ENCODE data around the gene DPP7. TPM values are rescaled to one million over a fixed set of nuclear protein-coding genes. Genes with fewer than 3 reads are reported as not detected.

DPP7 gene
- total and polyA plus RNA-seq, 2 of the 4 experiments (the other 2 are of a cell fraction) = 14.9 to 76.4 TPM

DNA sequence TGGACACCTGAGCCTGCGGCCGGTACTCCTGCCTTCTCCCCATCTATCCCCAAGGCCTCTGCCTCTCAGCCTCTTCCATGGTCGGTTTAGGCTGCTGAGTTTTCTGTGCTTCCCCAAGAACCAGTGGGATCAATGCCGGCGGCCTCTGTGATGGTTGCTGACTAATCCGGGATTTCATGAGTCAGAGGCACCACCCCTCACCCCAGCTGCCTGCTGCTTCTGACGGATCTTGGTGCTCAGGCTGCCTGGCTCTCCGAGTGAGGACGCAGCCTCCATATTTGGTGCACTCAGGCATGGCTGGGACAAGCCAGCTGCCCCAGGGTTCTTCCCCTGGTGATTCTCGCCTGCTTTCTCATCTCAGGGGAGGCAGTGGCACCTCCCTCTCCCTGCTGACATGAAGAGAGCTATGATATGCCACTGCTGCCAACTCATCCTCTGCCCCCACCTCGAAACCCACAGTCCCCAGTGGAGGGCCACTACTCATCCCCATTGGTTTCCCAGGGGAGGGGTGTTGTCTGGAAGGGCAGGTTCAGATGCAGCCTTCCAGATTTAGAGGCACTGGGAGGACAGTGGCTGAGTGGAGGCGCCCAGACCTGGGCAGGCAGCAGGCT, 31.0 kb downstream of the DPP7 start:
- CTCF ChIA-PET = interaction anchor here (0.9 to 1.1 kb wide), 2 partner anchors 19 to 153 kb away, joined by 3 read pairs; no protein-coding TSS in a partner anchor
- BruUV-seq (replicated peaks) = no TSS peak
- POLR2A ChIA-PET (ENCODE audit: unreplicated experiment) = no interaction called here
- TF ChIP-seq CHD1 (IDR thresholded peaks at IDR 0.05; ENCODE audit: low read depth, low read length) = no peak
- peak; percentile 97 for TF ChIP-seq FOS (IDR thresholded peaks at IDR 0.05; ENCODE audit: low read depth, low read length)
- TF ChIP-seq CEBPB (IDR thresholded peaks at IDR 0.05; ENCODE audit: low read depth, low read length) = no peak
- TF ChIP-seq SMC3 (IDR thresholded peaks at IDR 0.05; ENCODE audit: low read depth, low read length) = no peak
- TF ChIP-seq MAZ (IDR thresholded peaks at IDR 0.05; ENCODE audit: borderline replicate concordance, low read depth, low read length) = peak; percentile 21; the same call in 1 of the 2 replicates
- TF ChIP-seq POLR2A (IDR thresholded peaks at IDR 0.05; ENCODE audit: low read depth, low read length) = no peak; the same call in 1 of the 2 replicates
- no peak for TF ChIP-seq RAD21 (IDR thresholded peaks at IDR 0.05; ENCODE audit: low read length)
- peak; percentile 61; the same call in 1 of the 2 replicates for TF ChIP-seq MXI1 (IDR thresholded peaks at IDR 0.05; ENCODE audit: borderline replicate concordance, low read depth, low read length)
- TF ChIP-seq, protein P1, sequence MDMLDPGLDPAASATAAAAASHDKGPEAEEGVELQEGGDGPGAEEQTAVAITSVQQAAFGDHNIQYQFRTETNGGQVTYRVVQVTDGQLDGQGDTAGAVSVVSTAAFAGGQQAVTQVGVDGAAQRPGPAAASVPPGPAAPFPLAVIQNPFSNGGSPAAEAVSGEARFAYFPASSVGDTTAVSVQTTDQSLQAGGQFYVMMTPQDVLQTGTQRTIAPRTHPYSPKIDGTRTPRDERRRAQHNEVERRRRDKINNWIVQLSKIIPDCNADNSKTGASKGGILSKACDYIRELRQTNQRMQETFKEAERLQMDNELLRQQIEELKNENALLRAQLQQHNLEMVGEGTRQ (IDR thresholded peaks at IDR 0.05; ENCODE audit: low read depth, low read length) = no peak
- peak; percentile 7; the same call in 1 of the 2 replicates for TF ChIP-seq NFE2L2 (IDR thresholded peaks at IDR 0.05; ENCODE audit: low read depth, low read length)
- TF ChIP-seq RCOR1 (IDR thresholded peaks at IDR 0.05; ENCODE audit: insufficient replicate concordance, low read length) = peak; percentile 59
- TF ChIP-seq, protein P2, sequence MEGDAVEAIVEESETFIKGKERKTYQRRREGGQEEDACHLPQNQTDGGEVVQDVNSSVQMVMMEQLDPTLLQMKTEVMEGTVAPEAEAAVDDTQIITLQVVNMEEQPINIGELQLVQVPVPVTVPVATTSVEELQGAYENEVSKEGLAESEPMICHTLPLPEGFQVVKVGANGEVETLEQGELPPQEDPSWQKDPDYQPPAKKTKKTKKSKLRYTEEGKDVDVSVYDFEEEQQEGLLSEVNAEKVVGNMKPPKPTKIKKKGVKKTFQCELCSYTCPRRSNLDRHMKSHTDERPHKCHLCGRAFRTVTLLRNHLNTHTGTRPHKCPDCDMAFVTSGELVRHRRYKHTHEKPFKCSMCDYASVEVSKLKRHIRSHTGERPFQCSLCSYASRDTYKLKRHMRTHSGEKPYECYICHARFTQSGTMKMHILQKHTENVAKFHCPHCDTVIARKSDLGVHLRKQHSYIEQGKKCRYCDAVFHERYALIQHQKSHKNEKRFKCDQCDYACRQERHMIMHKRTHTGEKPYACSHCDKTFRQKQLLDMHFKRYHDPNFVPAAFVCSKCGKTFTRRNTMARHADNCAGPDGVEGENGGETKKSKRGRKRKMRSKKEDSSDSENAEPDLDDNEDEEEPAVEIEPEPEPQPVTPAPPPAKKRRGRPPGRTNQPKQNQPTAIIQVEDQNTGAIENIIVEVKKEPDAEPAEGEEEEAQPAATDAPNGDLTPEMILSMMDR (conservative IDR thresholded peaks at IDR 0.05; ENCODE audit: low read depth, low read length) = no peak; the same call in 1 of the 2 replicates
- TF ChIP-seq MAFK (IDR thresholded peaks at IDR 0.05; ENCODE audit: low read depth, low read length) = peak; percentile 37
- TF ChIP-seq, protein P3, sequence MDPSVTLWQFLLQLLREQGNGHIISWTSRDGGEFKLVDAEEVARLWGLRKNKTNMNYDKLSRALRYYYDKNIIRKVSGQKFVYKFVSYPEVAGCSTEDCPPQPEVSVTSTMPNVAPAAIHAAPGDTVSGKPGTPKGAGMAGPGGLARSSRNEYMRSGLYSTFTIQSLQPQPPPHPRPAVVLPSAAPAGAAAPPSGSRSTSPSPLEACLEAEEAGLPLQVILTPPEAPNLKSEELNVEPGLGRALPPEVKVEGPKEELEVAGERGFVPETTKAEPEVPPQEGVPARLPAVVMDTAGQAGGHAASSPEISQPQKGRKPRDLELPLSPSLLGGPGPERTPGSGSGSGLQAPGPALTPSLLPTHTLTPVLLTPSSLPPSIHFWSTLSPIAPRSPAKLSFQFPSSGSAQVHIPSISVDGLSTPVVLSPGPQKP (IDR thresholded peaks at IDR 0.05; ENCODE audit: borderline replicate concordance, low read depth, low read length) = no peak
- no peak for TF ChIP-seq RFX5 (IDR thresholded peaks at IDR 0.05; ENCODE audit: low read depth, low read length)

More for the DNA sequence above, 31.0 kb downstream of the DPP7 start:
- intact Hi-C loops (cut with micrococcal nuclease) = no loop called here
- peak overlapping the region; percentile 85 for H3K27ac ChIP-seq (ENCODE audit: insufficient read depth, low read length)
- peak overlapping the region; percentile 88 for H3K23ac ChIP-seq (ENCODE audit: low read depth, low read length)
- peaks cover 24% of the 10 kb centered on the region; the same call in 1 of the 2 replicates for H3K36me3 ChIP-seq (ENCODE audit: control insufficient read depth, insufficient read depth, low read length)
- peak overlapping the region; percentile 90; the same call in 2 of the 3 replicates for H2BK15ac ChIP-seq (ENCODE audit: low read depth, low read length)
- H3K14ac ChIP-seq (replicated peaks; ENCODE audit: low read depth, low read length) = peak overlapping the region; percentile 86
- H2AFZ ChIP-seq (replicated peaks; ENCODE audit: low read length, poor library complexity) = peak overlapping the region; percentile 93
- peak overlapping the region; percentile 92 for H2BK120ac ChIP-seq (ENCODE audit: low read depth, low read length)
- no peak overlapping the region for H3K4me3 ChIP-seq (ENCODE audit: insufficient read depth, low read depth, low read length)
- H3K9me1 ChIP-seq (ENCODE audit: insufficient read depth, low read length) = peaks cover 6% of the 10 kb centered on the region
- peak overlapping the region; percentile 87 for H2BK5ac ChIP-seq (ENCODE audit: low read depth, low read length, poor library complexity, severe bottlenecking)
- peak overlapping the region; percentile 95 for H4K91ac ChIP-seq (ENCODE audit: insufficient read depth, low read depth, low read length)
- no peak overlapping the region for H3K9ac ChIP-seq (ENCODE audit: low read depth, low read length)
- dilution Hi-C loops (cut with HindIII; ENCODE audit: low sequenced_read_pairs, unreplicated experiment) = no loop called here
- H3K18ac ChIP-seq (ENCODE audit: low read depth, low read length) = peak overlapping the region; percentile 78
- ATAC-seq (ENCODE audit: low read depth) (peak; percentile 54), DNase-seq (peak; percentile 97)
- H3K4ac ChIP-seq (ENCODE audit: low read depth, low read length) = peak overlapping the region; percentile 95
- H3K4me2 ChIP-seq (ENCODE audit: low read depth, low read length) = peak overlapping the region; percentile 29
- H3K4me1 ChIP-seq (ENCODE audit: control insufficient read depth, insufficient read depth, low read length) = peaks cover 15% of the 10 kb centered on the region
- H3K79me1 ChIP-seq (ENCODE audit: low read depth in 1 of 2, low read length in 2 of 2) = peaks cover 20 to 57% of the 10 kb centered on the region in 2 experiments
- peak overlapping the region; percentile 65 to 94 for H4K8ac ChIP-seq (ENCODE audit: low read depth in 2 of 2, low read length in 2 of 2)
- peak overlapping the region; percentile 90 for H2AK5ac ChIP-seq (ENCODE audit: low read depth, low read length)
- H4K20me1 ChIP-seq (ENCODE audit: insufficient read depth, low read length) = peaks cover 9% of the 10 kb centered on the region
- H2AK9ac ChIP-seq (replicated peaks; ENCODE audit: low read depth, low read length, poor library complexity) = peak overlapping the region; percentile 98
- WGBS, 2 experiments (ENCODE audit: extremely low coverage in 2 of 2, insufficient read length in 1 of 2) = 13% methylated on average over 8 of the region's 12 CpGs; no CpG with 5 or more reads in 1 of the 2 experiments
- in situ Hi-C loops (cut with MboI; ENCODE audit: low sequenced_read_pairs) = no loop called here
- H4K5ac ChIP-seq (ENCODE audit: low read depth, low read length) = peak overlapping the region; percentile 80
- peak overlapping the region; percentile 84 for H3K56ac ChIP-seq (ENCODE audit: extremely low read depth, insufficient read depth, low read length)
- H3K9me3 ChIP-seq (ENCODE audit: control insufficient read depth, insufficient read depth, low read length) = no peaks in the 10 kb centered on the region
- no peaks in the 10 kb centered on the region for H3K27me3 ChIP-seq (ENCODE audit: control insufficient read depth, insufficient read depth, low read length)
- H2BK20ac ChIP-seq (ENCODE audit: low read depth, low read length) = peak overlapping the region; percentile 91

All from IMR-90 (cell line).